ENCODE data around the gene CDKL5.

DNA sequence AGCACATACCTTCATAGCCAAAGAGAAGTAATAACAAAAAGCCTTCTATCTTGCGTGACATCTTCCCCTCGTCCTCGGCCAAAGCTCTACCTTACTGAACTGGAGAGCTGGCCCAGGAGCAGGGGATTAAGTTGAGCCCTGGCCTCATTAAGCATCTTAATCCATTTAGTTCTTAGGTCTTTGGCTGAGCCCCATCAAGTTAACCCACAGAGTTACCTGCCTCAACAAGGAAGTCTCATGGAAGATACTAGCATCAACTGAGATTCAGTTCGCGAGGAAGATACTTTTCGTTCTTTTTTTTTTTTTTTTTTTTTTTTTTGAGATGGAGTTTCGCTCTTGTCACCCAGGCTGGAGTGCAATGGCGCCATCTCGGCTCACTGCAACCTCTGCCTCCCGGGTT lies 246.6 kb downstream of the CDKL5 start, which contains the start of gene RS1:
- no peak for TF ChIP-seq EZH2phosphoT487 (IDR thresholded peaks at IDR 0.05; ENCODE audit: unreplicated experiment)
- TF ChIP-seq, protein P1, sequence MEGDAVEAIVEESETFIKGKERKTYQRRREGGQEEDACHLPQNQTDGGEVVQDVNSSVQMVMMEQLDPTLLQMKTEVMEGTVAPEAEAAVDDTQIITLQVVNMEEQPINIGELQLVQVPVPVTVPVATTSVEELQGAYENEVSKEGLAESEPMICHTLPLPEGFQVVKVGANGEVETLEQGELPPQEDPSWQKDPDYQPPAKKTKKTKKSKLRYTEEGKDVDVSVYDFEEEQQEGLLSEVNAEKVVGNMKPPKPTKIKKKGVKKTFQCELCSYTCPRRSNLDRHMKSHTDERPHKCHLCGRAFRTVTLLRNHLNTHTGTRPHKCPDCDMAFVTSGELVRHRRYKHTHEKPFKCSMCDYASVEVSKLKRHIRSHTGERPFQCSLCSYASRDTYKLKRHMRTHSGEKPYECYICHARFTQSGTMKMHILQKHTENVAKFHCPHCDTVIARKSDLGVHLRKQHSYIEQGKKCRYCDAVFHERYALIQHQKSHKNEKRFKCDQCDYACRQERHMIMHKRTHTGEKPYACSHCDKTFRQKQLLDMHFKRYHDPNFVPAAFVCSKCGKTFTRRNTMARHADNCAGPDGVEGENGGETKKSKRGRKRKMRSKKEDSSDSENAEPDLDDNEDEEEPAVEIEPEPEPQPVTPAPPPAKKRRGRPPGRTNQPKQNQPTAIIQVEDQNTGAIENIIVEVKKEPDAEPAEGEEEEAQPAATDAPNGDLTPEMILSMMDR (conservative IDR thresholded peaks at IDR 0.05; ENCODE audit: low read depth in 2 of 2), result no peak
- no peak for TF ChIP-seq REST (IDR thresholded peaks at IDR 0.05; ENCODE audit: unreplicated experiment)
- TF ChIP-seq POLR2AphosphoS5 (IDR thresholded peaks at IDR 0.05; ENCODE audit: low read depth), result no peak
- TF ChIP-seq EZH2 (IDR thresholded peaks at IDR 0.05; ENCODE audit: low read depth, unreplicated experiment), result no peak

All from GM23338 (cell line).